ENCODE results near the gene ZBTB40.

Gene ZBTB40

DNA sequence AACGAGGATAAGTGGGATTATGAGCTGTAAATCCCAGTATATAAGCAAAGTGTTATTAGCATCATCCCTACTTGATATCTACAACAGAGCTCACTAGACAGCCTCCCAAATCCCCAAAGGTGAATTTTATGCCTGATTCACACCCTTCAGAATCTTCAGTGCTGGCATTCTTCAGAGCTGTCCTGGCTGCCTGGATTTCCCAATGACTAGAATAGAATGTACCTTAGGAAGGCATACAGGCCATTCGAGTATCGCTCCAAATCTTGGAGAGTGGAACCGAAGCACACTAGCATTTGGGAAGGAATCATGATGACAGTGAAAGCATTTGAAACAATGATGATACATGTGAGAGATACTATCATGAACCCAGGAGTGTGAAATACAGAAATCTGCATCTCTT is 22.3 kb downstream of the ZBTB40 start:
- no peak for DNase-seq

DNA sequence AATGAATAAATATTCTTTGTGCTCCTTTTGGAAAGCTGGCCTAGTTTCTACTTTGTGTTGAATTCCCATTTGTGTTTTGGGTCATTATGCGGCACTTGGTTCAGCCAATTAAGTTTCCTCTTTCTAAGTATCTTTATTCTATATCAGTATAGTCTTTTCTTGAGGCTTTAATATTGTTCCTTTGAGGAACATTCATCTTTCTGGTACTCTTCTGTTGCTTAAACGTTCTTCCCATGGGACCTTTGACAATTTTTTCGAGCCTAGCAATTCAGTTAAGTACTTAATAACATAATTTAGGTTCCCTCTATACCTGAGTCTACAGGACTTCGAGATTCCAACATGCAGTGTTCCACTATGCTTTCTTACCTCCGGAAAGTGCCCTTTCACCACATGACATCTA is 24.9 kb downstream of the ZBTB40 start:
- DNase-seq, result no peak

DNA sequence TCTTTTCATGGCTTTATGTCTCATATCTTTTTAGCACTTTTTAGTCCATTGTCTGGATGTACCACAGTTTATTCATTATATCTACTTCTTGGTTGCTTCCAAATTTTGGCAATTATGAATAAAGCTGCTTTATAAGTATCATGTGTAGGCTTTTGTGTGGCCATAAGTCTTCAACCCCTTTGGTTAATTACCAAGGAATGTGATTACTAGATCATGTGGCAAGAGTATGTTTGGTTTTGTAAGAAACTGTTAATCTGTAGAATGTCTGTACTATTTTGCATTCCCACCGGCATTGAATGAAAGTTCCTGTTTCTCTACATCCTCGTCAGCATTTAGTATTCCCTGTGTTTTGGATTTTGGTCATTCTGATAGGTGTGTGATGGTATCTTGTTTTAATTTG is 31.5 kb downstream of the ZBTB40 start:
- no peak for DNase-seq

DNA sequence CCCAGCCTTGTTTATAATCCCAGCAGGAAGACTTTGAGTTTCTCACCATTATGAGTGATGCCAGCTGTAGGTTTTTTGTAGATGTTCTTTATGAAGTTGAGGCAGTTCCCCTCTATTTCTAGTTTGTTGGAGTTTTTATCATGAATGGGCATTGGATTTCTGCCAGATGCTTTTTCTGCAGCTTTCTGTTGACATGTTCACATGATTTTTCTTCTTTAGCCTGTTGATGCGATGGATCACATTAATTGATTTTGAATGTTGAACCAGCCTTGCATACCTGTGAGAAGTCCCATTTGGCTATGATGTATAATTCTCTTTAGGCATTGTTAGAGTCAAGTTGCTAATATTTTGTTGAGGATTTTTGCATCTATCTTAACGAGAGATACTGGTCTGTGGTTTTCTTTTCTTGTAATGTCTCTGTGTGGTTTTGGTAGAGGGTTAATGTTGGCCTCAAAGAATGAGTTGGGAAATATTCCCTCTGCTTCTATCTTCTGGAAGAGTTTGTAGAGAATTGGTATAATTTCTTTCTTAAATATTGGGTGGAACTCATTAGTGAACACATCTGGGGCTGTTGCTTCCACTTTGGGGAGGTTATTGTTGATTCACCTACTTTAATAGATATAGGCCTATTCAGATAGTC is 33.2 kb downstream of the ZBTB40 start:
- DNase-seq, result no peak

DNA sequence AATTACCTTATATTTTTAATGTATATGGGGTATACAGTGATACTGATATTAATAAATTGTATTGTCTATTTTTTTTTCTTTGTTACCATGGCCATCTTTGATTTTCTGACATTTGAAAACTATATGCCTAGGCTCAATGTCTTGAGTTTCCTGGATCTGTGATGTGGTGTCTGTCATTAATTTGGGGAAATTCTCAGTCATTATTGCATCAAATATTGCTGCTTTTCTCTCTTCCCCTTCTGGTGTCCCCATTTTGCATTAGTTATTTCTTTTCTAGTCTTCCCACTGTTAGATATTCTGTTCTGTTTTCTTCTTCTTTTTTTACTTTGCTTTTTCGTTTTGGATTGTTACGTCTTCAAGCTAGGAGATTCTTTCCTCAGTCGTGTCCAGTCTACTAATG is 33.8 kb downstream of the ZBTB40 start:
- DNase-seq, result no peak

DNA sequence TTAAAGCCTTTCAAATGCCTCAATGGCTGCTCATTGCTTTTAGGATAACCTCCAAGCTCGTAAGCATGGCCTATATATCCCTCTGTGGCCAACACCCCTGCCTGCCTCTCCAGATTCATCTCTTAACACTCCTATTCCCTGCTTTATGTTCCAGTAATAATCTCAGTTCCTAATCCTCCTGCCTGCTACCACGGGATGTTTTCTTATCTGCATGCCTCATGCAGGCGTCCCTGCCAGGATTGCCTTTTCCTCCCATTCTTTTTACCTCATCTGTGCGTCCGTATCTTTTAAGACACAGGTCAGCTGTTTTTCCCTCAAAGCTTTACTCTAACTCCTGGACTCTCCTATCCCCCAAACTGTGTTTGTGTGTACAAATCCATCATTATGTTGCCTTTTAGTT is 36.1 kb downstream of the ZBTB40 start:
- no peak for DNase-seq

DNA sequence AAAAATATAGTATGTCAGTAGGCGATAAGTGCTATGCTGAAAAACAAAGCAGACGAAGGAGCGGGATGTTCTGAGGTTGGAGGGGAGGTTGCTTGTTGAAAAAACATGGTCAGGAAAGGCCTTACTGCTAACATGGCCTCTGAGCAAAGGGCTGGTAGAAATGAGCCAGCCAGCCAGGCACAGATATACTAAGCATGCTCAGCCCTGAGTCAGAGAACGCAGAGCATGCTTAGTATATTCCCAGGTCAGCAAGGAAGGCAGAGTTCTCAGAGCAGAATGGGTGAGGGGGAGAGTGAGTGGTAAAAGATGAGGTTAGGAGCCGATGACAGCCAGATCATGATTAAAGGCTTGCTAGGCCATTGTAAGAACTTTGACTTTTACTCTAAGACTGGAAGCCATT is 36.7 kb downstream of the ZBTB40 start:
- DNase-seq, result no peak

DNA sequence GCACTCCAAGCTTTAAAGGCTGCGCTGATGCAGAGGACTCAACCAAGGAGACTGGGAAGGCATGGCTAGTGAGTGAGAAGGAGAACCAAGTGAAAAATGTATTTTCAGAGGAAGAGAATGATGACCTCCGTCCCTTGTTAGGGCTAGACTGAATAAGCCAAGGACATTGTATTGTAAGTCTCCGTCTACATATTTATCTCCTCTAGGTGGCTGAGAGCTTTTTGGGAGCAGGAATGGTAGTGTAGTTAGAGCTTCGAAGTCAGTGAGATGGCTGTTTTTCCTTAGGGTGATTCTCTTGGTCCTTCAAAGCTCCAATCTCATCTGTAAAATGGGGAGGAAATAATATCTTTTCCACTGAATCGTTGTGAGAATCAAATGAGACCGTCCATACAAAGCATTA is 37.6 kb downstream of the ZBTB40 start:
- DNase-seq, result no peak

DNA sequence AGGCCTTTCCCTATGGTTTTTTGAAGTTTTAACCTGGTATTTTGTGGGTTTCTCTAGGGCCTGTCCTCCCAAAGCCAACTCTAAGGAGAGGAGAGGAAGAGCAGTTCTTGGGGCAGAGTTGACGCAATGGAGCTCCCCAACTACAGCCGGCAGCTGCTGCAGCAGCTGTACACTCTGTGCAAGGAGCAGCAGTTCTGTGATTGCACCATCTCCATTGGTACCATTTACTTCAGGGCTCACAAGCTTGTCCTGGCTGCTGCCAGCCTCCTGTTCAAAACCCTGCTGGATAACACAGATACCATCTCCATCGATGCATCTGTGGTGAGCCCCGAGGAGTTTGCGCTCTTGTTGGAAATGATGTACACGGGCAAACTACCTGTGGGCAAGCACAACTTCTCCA is 38.2 kb downstream of the ZBTB40 start:
- no peak for DNase-seq

DNA sequence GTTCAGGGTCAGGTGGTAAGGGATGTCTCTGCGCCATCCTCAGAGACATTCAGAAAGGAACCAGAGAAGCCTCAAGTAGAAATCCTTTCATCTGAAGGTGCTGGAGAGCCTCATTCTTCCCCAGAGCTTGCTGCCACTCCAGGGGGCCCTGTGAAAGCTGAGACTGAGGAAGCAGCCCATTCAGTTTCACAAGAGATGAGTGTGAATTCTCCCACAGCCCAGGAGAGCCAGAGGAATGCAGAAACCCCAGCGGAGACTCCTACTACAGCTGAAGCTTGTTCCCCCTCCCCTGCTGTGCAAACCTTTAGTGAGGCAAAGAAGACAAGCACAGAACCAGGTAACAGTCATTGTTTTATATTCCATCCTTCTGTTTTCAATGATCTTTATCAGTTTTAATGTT is 38.7 kb downstream of the ZBTB40 start:
- DNase-seq, result no peak

DNA sequence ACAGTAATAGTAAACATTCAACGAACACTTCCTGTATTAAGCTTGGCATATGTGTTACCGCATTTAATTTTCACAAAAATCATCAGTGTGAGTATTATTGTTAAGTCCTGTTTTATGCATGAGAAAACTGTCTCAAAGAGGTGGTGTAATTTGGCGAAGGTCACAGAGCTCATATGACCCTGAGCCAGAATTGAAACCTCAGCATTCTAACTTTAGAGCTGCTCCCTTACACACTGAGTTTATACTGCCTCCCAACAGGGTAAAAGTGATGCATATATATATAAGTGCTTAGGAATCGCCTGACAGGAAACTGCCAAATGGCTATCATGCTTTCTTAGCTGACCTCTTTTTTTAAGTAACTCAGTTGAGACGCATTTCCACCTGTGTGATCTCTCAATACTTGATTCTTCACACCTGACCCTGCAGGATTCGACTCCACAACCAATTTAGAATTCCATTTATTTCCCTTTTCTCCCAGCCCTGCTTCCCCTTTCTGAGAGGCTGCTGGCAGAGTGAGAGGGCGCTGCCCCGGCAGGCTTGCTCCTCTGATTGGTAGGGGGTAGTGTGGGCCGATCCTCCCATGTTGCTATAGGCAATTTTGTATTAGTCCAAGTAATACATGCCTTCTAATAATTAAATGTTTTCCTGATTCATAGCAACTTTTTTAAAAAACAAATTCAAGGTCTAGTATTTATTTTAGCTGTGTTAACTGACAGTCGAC is 40.5 kb downstream of the ZBTB40 start:
- no peak for DNase-seq

DNA sequence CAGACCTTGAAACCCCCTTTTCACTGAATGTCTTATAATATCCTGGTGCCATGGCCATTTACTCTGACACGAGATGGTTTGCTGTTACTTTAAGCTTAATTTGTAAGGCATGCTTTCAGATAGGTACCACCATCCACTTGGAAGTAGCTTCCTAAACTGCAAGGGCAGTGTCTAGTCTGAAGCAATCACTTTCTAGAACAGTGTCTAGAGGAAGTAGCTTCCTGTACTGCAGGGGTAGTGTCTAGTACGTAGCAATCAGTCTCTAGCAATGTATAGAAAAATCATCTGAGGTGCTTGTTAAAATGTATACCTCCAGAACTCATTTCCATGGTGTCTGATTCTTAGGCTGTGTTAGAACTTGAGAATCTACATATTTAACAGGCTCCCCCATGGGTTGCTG is 42.5 kb downstream of the ZBTB40 start:
- no peak for DNase-seq

DNA sequence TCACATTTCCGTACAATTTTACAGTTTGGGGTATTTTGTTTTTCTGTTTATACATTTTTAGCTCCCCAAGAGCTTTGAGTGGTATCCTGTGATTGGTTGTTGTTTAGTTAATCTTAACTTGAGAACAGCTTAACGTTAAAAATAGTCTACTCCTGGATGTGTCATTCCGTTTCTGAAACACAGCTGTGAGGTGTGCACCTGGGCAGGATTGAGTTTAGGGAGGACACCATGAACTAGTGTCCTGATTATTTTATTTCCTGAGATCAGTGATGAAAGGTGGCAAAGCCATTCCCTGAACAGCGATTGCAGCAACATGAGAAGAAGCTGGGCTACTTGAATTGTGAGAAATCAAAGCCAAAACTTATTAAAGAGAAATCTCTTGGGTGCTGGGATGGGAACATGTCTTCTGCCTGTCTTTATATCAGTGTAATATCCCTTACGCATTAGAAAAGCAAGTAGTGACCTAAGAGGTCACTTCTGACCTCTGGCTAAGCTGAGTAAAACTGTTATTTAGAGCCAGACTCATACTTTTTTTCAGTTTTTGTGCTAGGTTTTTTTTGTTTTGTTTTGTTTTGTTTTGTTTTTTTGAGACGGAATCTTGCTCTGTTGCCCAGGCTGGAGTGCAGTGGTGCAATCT is 43.4 kb downstream of the ZBTB40 start:
- DNase-seq, result no peak

DNA sequence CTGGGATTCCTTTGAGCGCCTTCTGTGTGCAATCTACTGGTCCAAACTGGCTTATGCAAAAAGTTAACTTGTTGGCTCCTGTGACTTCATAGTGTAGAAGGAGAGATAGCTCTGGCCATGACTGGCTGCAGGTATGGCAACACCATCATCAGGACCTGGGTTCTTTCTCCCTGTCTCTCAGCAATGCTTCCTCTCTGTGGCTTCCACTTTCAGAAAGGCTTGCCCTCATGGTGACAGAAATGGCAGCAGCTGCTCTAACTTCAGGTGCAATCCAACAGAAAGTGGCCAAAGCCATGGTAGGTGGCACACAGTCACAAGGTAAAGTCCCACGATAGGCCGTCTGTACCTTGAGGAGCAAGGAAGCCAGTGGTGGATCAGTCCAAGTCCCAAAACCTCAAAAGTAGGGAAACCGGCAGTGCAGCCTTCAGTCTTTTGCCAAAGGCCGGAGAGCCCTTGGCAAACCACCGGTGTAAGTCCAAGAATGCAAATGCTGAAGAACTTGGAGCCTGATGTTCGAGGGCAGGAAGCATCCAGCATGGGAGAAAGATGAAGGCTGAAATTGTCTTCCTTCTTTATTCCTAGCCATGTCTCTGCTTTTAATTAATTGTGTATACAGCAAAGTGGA is 45.0 kb downstream of the ZBTB40 start:
- no peak for DNase-seq

DNA sequence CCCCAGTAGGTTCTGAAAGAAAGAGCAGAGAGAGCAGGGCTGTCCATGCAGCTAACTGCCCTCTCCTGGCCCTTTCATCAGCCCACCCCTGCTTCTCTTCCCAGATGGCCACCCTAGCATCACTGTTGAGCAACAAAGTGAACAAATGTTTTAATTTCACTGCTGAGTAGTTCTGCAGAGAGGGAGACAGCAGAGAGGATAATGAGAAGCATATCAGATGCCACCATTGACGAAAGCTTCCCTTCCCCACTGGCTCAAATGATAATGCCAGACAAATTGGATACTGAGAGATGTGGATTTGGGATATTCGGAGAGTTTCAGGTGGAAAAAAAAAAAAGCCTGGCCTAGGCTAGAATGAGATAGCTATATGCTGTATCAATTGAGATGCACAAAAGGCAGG is 46.8 kb downstream of the ZBTB40 start:
- no peak for DNase-seq

DNA sequence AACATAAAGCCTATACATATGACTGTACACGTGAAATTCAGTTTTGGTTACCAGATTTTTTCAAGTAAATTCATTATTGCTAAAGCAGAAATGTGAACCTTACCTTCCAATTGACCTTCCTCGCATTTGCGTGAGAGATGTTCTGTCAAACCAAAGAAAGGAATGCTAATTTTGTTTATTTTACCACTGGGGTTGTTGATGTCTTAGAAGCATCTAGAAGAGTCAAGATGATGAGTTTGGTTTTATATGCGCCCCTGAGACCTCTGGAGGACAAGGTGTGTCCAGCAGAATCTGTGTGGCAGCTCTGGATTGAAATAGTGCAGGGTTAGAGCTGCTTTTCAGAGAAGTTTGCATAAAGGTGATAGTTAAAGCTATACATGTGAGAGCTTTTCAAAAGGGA is 48.4 kb downstream of the ZBTB40 start:
- no peak for DNase-seq

DNA sequence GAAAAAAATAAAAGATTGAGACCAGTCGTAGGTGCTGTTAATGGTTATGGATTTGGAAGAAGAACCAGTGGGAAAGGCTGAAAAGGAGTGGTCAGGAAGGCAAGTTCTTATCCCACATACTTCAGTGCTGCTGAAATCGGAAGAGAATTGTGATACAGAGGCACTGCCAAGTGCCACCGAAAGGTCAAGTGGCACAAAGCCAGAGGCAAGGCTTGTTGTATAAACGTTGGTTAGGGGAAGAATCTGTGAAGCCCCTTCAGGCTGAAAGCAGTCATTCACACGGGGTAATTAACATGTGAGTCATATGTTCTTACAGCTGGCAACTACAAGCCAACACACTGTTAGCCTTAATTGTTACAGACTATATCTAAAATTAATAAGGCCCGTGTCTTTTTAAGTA is 48.8 kb downstream of the ZBTB40 start:
- no peak for DNase-seq

DNA sequence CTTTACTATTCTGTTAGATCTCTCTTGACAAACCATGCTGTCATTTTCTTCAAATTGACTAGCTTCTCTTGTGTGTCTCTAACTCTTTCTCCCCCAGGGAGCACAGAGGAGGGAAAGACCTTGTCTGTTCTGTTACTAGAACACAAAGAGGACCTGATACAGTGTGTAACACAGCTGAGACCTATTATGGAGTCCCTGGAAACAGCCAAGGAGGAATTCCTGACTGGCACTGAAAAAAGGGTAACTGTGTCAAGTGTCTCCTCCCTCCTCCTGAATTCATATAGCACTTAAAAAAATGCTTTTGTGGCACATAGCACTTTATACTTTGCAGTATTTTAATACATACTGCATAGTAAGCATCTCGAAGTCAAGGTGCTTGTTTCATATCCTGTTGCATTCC is 50.6 kb downstream of the ZBTB40 start:
- no peak for DNase-seq

DNA sequence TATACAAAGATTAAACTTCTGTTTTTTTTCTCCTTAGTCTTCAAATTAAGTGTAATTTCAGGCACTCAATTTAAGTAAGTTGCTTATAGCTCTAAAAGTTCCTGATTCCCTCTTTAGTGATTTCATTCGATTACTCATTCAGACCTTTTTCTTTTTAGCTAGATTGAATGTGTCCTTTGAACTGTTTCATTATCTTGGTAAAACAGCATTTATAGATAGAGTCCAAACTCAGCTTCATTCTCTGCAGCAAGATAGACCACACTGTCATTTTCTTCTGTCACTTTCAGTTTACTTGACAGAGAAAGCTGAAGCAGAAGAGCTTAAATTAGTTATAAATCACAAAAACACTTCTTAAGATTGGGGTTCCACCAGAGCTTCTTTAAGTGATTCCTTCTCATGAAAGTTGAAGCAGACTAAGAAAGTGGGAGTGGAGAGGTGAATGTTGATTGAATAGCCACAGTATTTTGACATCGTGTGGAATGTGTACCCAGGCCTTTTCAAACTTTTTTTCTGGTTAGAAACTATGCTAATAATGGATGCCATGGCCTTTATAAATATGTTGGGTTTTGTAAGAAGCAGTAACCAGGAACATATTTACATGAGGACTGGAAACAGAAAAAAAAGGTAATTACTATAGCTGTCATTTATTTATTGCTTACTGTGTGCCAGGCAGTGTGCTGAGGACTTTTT is 52.2 kb downstream of the ZBTB40 start:
- DNase-seq, result no peak

DNA sequence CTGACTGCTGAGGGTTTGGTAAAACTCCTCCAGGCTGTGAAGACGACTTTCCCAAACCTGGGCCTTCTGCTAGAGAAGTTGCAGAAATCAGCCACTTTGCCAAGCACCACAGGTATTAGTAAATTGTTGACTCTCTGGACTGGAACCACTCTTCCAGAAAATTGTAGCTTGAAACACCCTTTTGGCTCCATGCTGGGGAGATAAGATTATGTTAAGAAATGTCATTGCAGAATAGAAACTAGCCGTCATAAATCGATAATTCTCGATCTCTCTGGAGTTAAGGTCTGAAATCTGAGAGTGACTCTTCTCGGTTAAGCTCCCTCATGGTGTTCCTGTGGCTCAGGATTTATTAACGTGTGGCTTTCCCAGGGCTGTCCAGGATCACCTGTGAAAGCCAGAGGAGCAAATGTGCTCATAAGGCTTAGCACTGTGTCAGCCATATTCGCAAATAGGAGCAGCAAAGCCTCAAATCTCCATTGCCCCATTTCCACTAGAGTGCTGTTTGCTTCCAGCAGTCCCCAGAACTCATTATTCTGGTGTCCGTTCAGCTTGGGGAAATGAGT is 54.6 kb downstream of the ZBTB40 start:
- DNase-seq, result no peak

DNA sequence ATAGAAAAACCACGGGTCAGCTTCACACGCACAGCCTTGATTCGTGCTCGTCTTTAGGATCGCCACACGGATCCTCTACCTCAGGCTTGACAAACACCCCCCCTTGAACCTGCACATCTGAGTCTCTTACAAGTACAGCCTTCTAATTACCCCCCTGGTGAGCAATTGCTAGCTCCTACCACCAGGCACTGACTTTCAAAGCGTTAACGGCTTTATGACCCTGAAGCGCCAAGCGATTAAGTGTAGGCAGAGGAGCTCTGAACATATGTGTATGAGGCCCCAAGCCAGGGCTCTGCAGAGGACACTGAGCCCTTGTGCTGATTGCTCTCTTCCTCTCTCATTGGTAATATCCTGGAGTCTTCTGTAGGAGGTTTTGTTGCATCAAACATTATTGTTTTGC is 55.9 kb downstream of the ZBTB40 start:
- no peak for DNase-seq

DNA sequence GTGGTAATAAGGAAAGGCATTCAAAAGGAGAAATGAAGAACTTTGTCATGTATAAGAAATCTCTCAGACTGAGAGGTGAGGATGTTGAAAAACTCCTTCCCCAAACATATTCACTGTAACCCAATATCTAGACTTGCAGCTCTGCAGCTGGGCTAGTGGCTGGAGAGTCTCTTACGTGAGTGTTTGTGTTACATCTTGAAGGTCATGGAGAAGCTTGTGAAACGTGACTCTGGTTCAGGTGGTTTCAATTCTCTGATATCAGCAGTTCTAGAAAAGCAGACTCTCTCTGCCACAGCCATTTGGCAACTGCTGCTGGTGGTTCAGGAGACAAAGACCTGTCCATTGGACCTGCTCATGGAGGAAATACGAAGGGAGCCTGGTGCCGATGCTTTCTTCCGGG is 56.7 kb downstream of the ZBTB40 start:
- DNase-seq, result no peak

DNA sequence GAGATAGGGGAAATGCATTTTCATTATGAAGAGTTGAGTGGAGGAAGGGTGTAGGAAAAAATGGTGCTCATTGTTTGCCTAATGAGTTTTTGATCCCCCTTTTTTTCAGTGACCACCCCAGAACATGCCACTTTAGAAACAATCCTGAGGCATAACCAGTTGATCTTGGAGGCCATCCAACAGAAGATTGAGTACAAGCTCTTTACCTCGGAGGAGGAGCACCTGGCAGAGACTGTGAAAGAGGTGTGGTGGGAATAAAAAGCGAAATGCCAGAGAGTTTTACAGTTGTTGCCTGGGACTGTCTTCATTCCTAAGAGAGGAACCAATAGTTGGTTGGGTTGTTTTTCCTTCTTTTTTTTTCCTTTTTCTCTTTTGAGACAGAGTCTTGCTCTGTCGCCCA is 57.3 kb downstream of the ZBTB40 start:
- DNase-seq, result no peak
